AG04449 (cell line): ENCODE results near the gene DACH1.

Experiments used
- CTCF ChIA-PET: fragments of 350-600 bp; formaldehyde crosslinking; extraction: SDS; loops from one replicate; lab custom pipeline; 2021; ENCODE audit warnings: antibody characterized with exemption; lab: Yijun Ruan, JAX
- POLR2A ChIA-PET: fragments of 400-600, 350-600 bp; formaldehyde crosslinking; extraction: SDS; loops from one replicate; lab custom pipeline; 2020; ENCODE audit warnings: antibody characterized with exemption, inconsistent platforms; lab: Yijun Ruan, JAX
- DNase-seq: peaks from one replicate; pipeline ENCODE4 v3.0.0-alpha.2; 2010; ENCODE audit warnings: low read depth, low spot score
- H3K4me3 ChIP-seq: 2 replicates; pipeline ENCODE4 v1.5.1; 2011; ENCODE audit warnings: low read depth, mild to moderate bottlenecking, control low read depth, low read length
- TF ChIP-seq, protein P1 (sequence below): IDR thresholded peaks from one replicate; pipeline ENCODE4 v1.5.1; 2011; ENCODE audit warnings: mild to moderate bottlenecking, moderate library complexity, low read length, control low read depth, inconsistent platforms; ENCODE audit not compliant: insufficient read depth; ENCODE audit errors: missing control alignments

The DACH1 gene

DNA sequence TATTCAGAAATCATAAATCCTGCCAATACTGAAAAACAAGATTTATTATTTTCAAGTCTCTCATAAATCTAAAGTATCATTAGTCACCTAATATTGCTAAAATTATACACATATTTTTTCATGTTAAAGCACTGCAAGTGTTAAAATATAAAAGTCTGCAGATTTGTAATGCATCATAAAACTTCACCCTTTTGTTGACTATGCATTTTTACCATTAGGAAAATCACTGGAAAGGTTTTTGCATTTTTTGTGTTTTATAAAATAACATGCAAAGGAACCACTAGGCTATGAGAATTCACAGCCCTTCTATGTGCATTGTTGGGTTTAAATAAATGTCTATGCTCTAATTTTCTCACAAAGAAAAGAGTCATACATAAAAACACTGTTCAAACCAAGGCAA is 407.3 kb downstream of the DACH1 start:
- TF ChIP-seq, protein P1, sequence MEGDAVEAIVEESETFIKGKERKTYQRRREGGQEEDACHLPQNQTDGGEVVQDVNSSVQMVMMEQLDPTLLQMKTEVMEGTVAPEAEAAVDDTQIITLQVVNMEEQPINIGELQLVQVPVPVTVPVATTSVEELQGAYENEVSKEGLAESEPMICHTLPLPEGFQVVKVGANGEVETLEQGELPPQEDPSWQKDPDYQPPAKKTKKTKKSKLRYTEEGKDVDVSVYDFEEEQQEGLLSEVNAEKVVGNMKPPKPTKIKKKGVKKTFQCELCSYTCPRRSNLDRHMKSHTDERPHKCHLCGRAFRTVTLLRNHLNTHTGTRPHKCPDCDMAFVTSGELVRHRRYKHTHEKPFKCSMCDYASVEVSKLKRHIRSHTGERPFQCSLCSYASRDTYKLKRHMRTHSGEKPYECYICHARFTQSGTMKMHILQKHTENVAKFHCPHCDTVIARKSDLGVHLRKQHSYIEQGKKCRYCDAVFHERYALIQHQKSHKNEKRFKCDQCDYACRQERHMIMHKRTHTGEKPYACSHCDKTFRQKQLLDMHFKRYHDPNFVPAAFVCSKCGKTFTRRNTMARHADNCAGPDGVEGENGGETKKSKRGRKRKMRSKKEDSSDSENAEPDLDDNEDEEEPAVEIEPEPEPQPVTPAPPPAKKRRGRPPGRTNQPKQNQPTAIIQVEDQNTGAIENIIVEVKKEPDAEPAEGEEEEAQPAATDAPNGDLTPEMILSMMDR, result no peak
- CTCF ChIA-PET, result interaction anchor here (0.6 kb wide), 1 partner anchor 420 kb away, joined by 3 read pairs; no protein-coding TSS in a partner anchor
- no peak overlapping the region for H3K4me3 ChIP-seq
- POLR2A ChIA-PET, result no interaction called here
- DNase-seq, result no peak

DNA sequence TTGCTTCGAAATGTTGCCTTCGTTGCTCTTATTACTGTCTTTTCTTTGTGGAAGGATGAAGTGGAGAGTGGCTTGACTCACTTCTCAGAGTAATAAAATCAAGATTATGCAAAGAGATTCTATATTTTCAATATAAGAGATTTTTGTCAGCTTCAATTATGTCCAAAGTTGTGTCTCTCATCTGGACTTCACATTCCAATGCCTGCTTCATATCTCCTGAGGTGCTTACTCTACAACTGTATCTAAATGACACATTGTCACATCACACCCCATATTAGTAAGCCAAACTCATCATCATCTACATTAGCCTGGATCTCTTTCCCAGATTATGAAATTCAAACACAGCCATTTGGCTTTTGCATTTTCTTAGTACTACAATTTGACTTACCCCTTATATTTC is 409.4 kb downstream of the DACH1 start:
- no peak overlapping the region for H3K4me3 ChIP-seq
- TF ChIP-seq, protein P1, result no peak
- CTCF ChIA-PET, result no interaction called here
- no peak for DNase-seq
- POLR2A ChIA-PET, result no interaction called here

DNA sequence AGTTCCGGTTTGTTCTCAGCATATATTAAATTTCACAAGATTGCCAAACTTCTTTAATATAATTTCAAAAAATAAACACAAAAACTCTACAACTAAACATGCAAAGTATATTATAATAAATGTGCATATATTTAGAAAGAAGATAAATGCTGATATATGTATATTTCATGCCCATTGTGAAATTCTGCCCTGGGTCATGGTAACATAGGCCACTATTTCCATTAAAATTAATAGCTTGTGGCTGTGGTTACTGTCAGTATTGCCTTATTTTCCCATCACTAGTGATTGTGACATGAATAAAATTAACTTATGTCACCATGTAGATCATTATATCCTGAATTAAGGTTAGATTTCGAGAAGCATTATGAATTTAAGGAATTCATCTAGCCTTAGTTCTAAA is 410.9 kb downstream of the DACH1 start:
- ChIA-PET CTCF (no interaction called here), POLR2A (no interaction called here)
- no peak for DNase-seq
- no peak overlapping the region for H3K4me3 ChIP-seq
- TF ChIP-seq, protein P1, result no peak

DNA sequence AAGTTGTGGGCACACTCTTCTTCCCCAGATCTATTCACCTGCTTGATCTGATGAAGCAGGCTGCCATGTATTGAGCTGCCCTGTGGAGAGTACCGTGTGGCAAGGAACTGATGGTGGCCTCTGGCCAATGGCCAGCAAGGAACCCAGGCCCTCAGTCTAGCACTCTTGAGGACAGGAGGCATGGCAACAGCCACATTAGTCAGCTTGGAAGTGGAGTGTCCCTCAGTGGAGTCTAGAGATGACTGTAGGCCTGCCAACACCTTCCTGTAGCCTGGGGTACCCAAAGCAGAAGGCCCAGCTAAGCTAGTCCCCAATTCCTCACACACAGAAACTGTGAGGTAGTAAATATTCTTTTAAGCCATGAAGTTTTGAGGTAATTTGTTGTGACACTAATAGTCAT is 412.5 kb downstream of the DACH1 start:
- TF ChIP-seq, protein P1, result no peak
- POLR2A ChIA-PET, result no interaction called here
- CTCF ChIA-PET, result no interaction called here
- DNase-seq, result no peak
- no peak overlapping the region for H3K4me3 ChIP-seq

DNA sequence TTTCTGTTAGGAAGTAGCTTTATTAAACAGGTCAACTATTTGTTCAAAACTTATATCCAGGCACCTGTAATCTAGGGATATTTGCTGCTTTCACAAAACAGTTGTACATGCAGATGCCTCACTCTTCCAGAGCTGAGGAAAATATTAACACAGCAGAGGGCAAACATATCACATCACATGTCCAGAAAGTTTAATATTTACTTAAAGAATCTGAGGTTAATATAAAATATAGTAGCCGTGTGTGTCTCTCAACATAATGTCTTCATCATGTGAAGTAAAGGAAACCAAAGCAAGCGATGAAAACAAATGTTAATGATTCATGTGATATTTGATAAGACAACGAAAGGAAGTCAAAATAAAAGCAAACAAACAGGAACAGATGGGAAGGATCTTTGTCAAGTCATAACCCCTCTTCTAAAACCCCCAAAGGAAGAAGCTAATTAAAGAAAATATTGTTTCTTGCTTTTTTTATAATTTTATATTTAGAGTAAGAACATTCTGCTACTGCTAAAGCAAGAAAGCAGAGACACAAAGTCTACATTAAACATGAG is 418.8 kb downstream of the DACH1 start:
- TF ChIP-seq, protein P1, result no peak
- ChIA-PET POLR2A (no interaction called here), CTCF (no interaction called here)
- H3K4me3 ChIP-seq, result no peak overlapping the region
- DNase-seq, result no peak

DNA sequence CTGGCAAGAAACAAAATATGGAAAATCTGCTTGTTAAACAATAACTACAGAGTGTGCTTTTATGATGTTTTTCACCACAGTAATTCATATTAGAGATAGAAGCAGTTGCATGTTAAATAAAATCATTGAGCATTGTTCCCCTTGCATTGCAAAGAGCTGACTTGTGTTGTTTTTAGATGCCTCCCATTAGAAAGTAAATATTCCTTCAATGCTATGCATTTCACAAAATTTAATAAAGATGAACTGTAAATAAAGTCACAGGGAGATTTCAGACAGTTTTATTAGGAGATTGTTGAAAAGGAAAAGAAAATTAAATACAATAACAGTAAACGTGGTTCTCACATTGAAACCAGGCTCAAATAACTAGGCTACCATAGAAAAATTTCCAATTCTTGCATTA is 429.3 kb downstream of the DACH1 start:
- H3K4me3 ChIP-seq, result no peak overlapping the region
- CTCF ChIA-PET, result no interaction called here
- TF ChIP-seq, protein P1, result no peak
- DNase-seq, result no peak
- POLR2A ChIA-PET, result no interaction called here
